H9 (cell line): ENCODE measurements around the gene CDH4. TPM values are rescaled to one million over a fixed set of nuclear protein-coding genes. Genes with fewer than 3 reads are reported as not detected.
A peak's percentile ranks its signal among the peaks of the same experiment; 100 is the strongest.
"Not testable (repeated sequence)": the region's sequence is repeated elsewhere in the genome, so short reads cannot be mapped to it uniquely, and the experiment has no call there.

Experiments used
- DNase-seq: peaks from one replicate; pipeline ENCODE4 v3.0.0-alpha.2; 2017
- H2AFZ ChIP-seq: one replicate; pipeline ENCODE4 v1.6.1; 2013; ENCODE audit warnings: mild to moderate bottlenecking, low read length, control low read depth, moderate library complexity
- H2AK5ac ChIP-seq: 2 replicates; pipeline ENCODE4 v1.6.1; 2013; ENCODE audit warnings: low read length, control low read depth, mixed read lengths; ENCODE audit not compliant: insufficient read length
- H2BK120ac ChIP-seq: one replicate; pipeline ENCODE4 v1.6.1; 2013; ENCODE audit warnings: low read depth, mild to moderate bottlenecking, low read length, control low read depth, inconsistent platforms; ENCODE audit not compliant: poor library complexity, severe bottlenecking
- H2BK12ac ChIP-seq: 2 replicates; pipeline ENCODE4 v1.6.1; 2013; ENCODE audit warnings: low read length, control low read depth, mixed read lengths, low read depth; ENCODE audit not compliant: insufficient read length
- H2BK15ac ChIP-seq: 2 replicates; pipeline ENCODE4 v1.6.1; 2013; ENCODE audit warnings: low read depth, low read length, control low read depth
- H2BK20ac ChIP-seq: one replicate; pipeline ENCODE4 v1.6.1; 2013; ENCODE audit warnings: low read depth, mild to moderate bottlenecking, low read length, control low read depth, inconsistent platforms; ENCODE audit not compliant: poor library complexity, severe bottlenecking
- H2BK5ac ChIP-seq: 2 replicates; pipeline ENCODE4 v1.6.1; 2013; ENCODE audit warnings: low read length, control low read depth, mixed read lengths; ENCODE audit not compliant: insufficient read length
- H3K14ac ChIP-seq: 2 replicates; pipeline ENCODE4 v1.6.1; 2013; ENCODE audit warnings: low read length, control low read depth; ENCODE audit not compliant: insufficient read depth
- H3K18ac ChIP-seq: 2 replicates; pipeline ENCODE4 v1.6.1; 2013; ENCODE audit warnings: low read depth, mild to moderate bottlenecking, mixed read lengths, low read length, control low read depth; ENCODE audit not compliant: insufficient read length
- H3K23ac ChIP-seq: 2 replicates; pipeline ENCODE4 v1.6.1; 2013; ENCODE audit warnings: low read length, control low read depth, mixed read lengths, low read depth; ENCODE audit not compliant: insufficient read length
- H3K23me2 ChIP-seq: 2 replicates; pipeline ENCODE4 v1.6.1; 2013; ENCODE audit warnings: low read depth, mild to moderate bottlenecking, mixed read lengths, low read length, control low read depth; ENCODE audit not compliant: insufficient read length, poor library complexity, severe bottlenecking
- H3K27ac ChIP-seq: 2 replicates; pipeline ENCODE4 v1.5.1; 2013; ENCODE audit warnings: low read length, control low read depth, mixed read lengths, low read depth; ENCODE audit not compliant: insufficient read length
- H3K27me3 ChIP-seq: 2 replicates; pipeline ENCODE4 v1.6.1; 2013; ENCODE audit warnings: low read length, control low read depth, inconsistent platforms; ENCODE audit not compliant: insufficient read depth
- H3K4ac ChIP-seq: 2 replicates; pipeline ENCODE4 v1.6.1; 2013; ENCODE audit warnings: low read depth, mild to moderate bottlenecking, control low read depth, inconsistent platforms, low read length, moderate library complexity
- H3K4me1 ChIP-seq: 2 replicates; pipeline ENCODE4 v1.6.1; 2013; ENCODE audit warnings: low read length, control low read depth, inconsistent platforms; ENCODE audit not compliant: insufficient read depth
- H3K4me2 ChIP-seq: 2 replicates; pipeline ENCODE4 v1.6.1; 2013; ENCODE audit warnings: low read length, control low read depth, mixed read lengths; ENCODE audit not compliant: insufficient read length, insufficient read depth
- H3K56ac ChIP-seq: 2 replicates; pipeline ENCODE4 v1.6.1; 2013; ENCODE audit warnings: low read depth, mild to moderate bottlenecking, mixed read lengths, low read length, control low read depth; ENCODE audit not compliant: insufficient read length
- H3K79me1 ChIP-seq: 2 replicates; pipeline ENCODE4 v1.6.1; 2013; ENCODE audit warnings: low read depth, mild to moderate bottlenecking, moderate library complexity, low read length, control low read depth, inconsistent platforms; ENCODE audit not compliant: insufficient read depth, poor library complexity, severe bottlenecking
- H3K79me2 ChIP-seq: 2 replicates; pipeline ENCODE4 v1.6.1; 2013; ENCODE audit warnings: low read length, control low read depth, inconsistent platforms; ENCODE audit not compliant: insufficient read depth
- H3K9ac ChIP-seq: 2 replicates; pipeline ENCODE4 v1.6.1; 2013; ENCODE audit warnings: low read length, control low read depth, mixed read lengths; ENCODE audit not compliant: insufficient read length; ENCODE audit errors: extremely low read depth
- H3K9me3 ChIP-seq: one replicate; pipeline ENCODE4 v1.6.1; 2013; ENCODE audit warnings: low read depth, low read length, inconsistent platforms; ENCODE audit not compliant: control insufficient read depth
- H3T11ph ChIP-seq: one replicate; pipeline ENCODE4 v1.6.1; 2013; ENCODE audit warnings: mild to moderate bottlenecking, low read length, control low read depth, inconsistent platforms
- H4K20me1 ChIP-seq: one replicate; pipeline ENCODE4 v1.6.1; 2013; ENCODE audit not compliant: control insufficient read depth, insufficient read length, insufficient read depth
- H4K5ac ChIP-seq: 2 replicates; pipeline ENCODE4 v1.6.1; 2013; ENCODE audit warnings: low read depth, mild to moderate bottlenecking, mixed read lengths, low read length, control low read depth; ENCODE audit not compliant: insufficient read length
- H4K8ac ChIP-seq: replicated peaks from 2 replicates; pipeline ENCODE4 v1.6.1; 2013; ENCODE audit warnings: low read length, control low read depth, mixed read lengths, low read depth; ENCODE audit not compliant: insufficient read length
- H4K91ac ChIP-seq: 2 replicates; pipeline ENCODE4 v1.6.1; 2013; ENCODE audit warnings: low read depth, mild to moderate bottlenecking, moderate library complexity, mixed read lengths, low read length, control low read depth; ENCODE audit not compliant: insufficient read length
- H3K27ac Mint-ChIP-seq, 3 experiments: 2 replicates in 2 of 3; 3 replicates in 1 of 3; pipeline ENCODE4 v1.8.0; 2020 to 2021; ENCODE audit warnings: mixed read lengths in 3 of 3, mild to moderate bottlenecking in 1 of 3, moderate library complexity in 1 of 3
- H3K27me3 Mint-ChIP-seq: 2 replicates; pipeline ENCODE4 v1.8.0; 2021; ENCODE audit warnings: low read depth, mild to moderate bottlenecking, moderate library complexity, mixed read lengths
- H3K36me3 Mint-ChIP-seq, 3 experiments: 2 replicates in 2 of 3; 3 replicates in 1 of 3; pipeline ENCODE4 v1.8.0; 2020 to 2021; ENCODE audit warnings: low read depth in 3 of 3, mixed read lengths in 3 of 3; ENCODE audit not compliant: insufficient read depth in 1 of 3
- H3K4me1 Mint-ChIP-seq, 2 experiments: 2 replicates each; pipeline ENCODE4 v1.8.0; 2020; ENCODE audit warnings: mixed read lengths in 2 of 2
- H3K4me3 Mint-ChIP-seq, 2 experiments: 2 replicates in 1 of 2; 3 replicates in 1 of 2; pipeline ENCODE4 v1.8.0; 2020 to 2021; ENCODE audit warnings: mild to moderate bottlenecking in 2 of 2, mixed read lengths in 2 of 2, moderate library complexity in 1 of 2
- H3K9me3 Mint-ChIP-seq, 2 experiments: 2 replicates in 1 of 2; 3 replicates in 1 of 2; pipeline ENCODE4 v1.8.0; 2020; ENCODE audit warnings: mild to moderate bottlenecking in 2 of 2, mixed read lengths in 2 of 2, moderate library complexity in 1 of 2
- CTCF ChIP-seq: fragments of 200-600 bp; sonication (generic); conservative IDR thresholded peaks from 3 replicates; pipeline ENCODE4 v1.8.0; 2021; ENCODE audit warnings: antibody characterized with exemption, mild to moderate bottlenecking
- WGBS: extraction: QIAGEN DNeasy Blood & Tissue Kit; methylation state at CpG from one replicate; pipeline ENCODE4 v1.1.7; 2013; ENCODE audit warnings: missing lambda C conversion rate, low lambda C conversion rate, mixed read lengths; ENCODE audit not compliant: insufficient read length; ENCODE audit errors: extremely low coverage; 5-methylcytosine and 5-hydroxymethylcytosine counted together
- total RNA-seq: library from RNA; stranded (reverse); gene quantifications from 2 replicates; pipeline ENCODE4 v1.2.1, GENCODE V29; 2021

CDH4 gene
- total RNA-seq, 1 experiment from 2014 or later = 3.0 TPM

DNA sequence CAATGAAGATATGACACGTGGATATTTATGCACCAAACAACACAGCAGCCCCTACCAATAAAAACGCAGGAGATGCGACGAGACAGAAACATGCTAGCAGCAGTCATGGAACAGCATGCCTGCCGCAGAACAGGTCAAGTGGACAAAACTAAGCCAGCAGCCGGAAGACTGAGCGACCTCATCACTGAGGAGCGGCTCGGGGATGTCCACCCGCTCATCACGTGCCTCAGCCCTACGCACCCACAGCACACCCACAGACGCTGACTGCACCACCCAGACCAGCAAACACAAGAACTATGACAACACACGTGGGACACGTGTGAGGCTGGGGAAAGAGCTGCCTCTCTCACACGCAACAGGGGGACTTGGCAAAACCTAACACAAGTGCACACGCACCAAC lies 731.9 kb downstream of the CDH4 start:
- Mint-ChIP-seq H3K27me3 (no peaks in the 10 kb centered on the region), H3K9me3 (peaks cover 2 to 3% of the 10 kb centered on the region in 2 experiments; a peak in 3 of 5 replicates), H3K4me3 (no peak overlapping the region), H3K4me1 (no peaks in the 10 kb centered on the region), H3K27ac (peak overlapping the region in 1 of 3 experiments; percentile 59; a peak in 4 of 7 replicates), H3K36me3 (peaks cover 31 to 51% (median 50%) of the 10 kb centered on the region in 3 experiments)
- DNase-seq = no peak
- Histone ChIP-seq H3K4me1 (no peaks in the 10 kb centered on the region), H3K18ac (no peak overlapping the region), H3K27ac (no peak overlapping the region), H3K23ac (no peak overlapping the region), H3K9ac (no peak overlapping the region), H3K14ac (no peak overlapping the region), H4K8ac (no peak overlapping the region), H3T11ph (no peak overlapping the region), H2BK15ac (no peak overlapping the region), H3K4ac (no peak overlapping the region), H3K4me2 (no peak overlapping the region), H4K91ac (no peak overlapping the region), H3K79me2 (no peaks in the 10 kb centered on the region), H3K27me3 (no peaks in the 10 kb centered on the region), H4K20me1 (no peaks in the 10 kb centered on the region), H4K5ac (no peak overlapping the region), H2BK5ac (no peak overlapping the region), H2AFZ (no peak overlapping the region), H2BK120ac (no peak overlapping the region), H2BK20ac (no peak overlapping the region), H2AK5ac (no peak overlapping the region), H3K79me1 (peaks cover under 1% of the 10 kb centered on the region), H2BK12ac (no peak overlapping the region), H3K23me2 (no peaks in the 10 kb centered on the region), H3K9me3 (no peaks in the 10 kb centered on the region), H3K56ac (no peak overlapping the region)
- no CpG with 5 or more reads among the region's 17 CpGs for WGBS
- TF ChIP-seq CTCF = no peak

DNA sequence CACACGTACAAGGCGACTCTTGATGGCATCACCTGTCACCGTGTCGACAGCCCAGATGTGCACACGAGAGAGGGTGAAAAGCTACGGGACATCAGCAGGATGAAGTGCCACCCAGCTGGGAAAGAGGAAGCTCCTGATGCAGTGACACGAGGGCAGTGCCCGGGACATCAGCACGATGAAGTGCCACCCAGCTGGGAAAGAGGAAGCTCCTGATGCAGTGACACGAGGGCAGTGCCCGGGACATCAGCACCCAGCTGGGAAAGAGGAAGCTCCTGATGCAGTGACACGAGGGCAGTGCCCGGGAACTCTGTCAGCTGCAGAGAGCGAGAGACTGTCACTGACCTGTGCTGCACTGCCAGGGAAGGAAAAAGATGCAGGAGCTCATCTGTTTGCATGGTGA lies 732.4 kb downstream of the CDH4 start:
- H3K9me3 ChIP-seq, H2BK12ac ChIP-seq, H3K23me2 ChIP-seq, H4K20me1 ChIP-seq, H3K4me3 Mint-ChIP-seq, H3K4me1 Mint-ChIP-seq, H2BK15ac ChIP-seq, H4K91ac ChIP-seq, H3T11ph ChIP-seq, H4K5ac ChIP-seq, H3K14ac ChIP-seq, DNase-seq, H3K27me3 ChIP-seq, H3K18ac ChIP-seq, H3K27ac ChIP-seq, H3K27me3 Mint-ChIP-seq, H3K56ac ChIP-seq, H4K8ac ChIP-seq, H3K4ac ChIP-seq, H2AFZ ChIP-seq, H3K79me1 ChIP-seq, H3K9me3 Mint-ChIP-seq, H2BK5ac ChIP-seq, H3K79me2 ChIP-seq, H2BK20ac ChIP-seq, H3K4me1 ChIP-seq, H3K23ac ChIP-seq, H3K4me2 ChIP-seq, H3K9ac ChIP-seq, H2BK120ac ChIP-seq, H2AK5ac ChIP-seq: not testable (repeated sequence)
- WGBS = no CpG with 5 or more reads among the region's 14 CpGs
- peaks cover 31 to 55% (median 53%) of the 10 kb centered on the region in 3 experiments for H3K36me3 Mint-ChIP-seq
- peak overlapping the region in 1 of 3 experiments; percentile 53; a peak in 3 of 7 replicates for H3K27ac Mint-ChIP-seq
